Measurements from ENCODE around the gene MEG3.

DNA sequence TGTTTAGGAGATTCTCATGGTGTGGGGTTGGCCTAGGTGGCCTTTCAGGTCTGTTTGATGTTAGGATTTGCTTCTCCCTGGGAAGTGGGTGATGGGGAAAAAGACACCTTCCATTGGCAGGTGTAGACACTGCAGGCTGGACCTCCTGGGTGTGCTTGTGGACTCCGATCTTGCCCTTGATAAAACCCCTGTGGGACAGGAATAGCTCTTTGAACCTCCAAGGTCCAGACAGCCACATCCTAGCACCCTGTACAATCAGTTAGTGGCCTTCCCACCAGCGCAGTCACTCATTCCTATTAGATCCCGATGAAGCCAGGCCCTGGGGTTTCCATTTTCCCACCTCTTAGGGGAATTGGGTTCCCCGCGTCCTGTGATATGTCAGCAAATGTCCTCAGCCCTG lies 28.5 kb downstream of the MEG3 start:
- TF ChIP-seq GATA2 (IDR thresholded peaks at IDR 0.05; ENCODE audit: low read depth, low read length) (no peak), GATA3 (IDR thresholded peaks at IDR 0.05; ENCODE audit: low read depth, low read length) (no peak)
